Hematopoietic multipotent progenitor cell treated with erythropoietin and hydrocortisone succinate and interleukin-3 and kit ligand, for 8 days (in vitro differentiated cells): ENCODE measurements around the gene DAAM1.

Source experiments
- DNase-seq: peaks from one replicate; pipeline ENCODE4 v3.0.0-alpha.2; 2015

Gene DAAM1

GRCh38 chr14:59344016-59344415 is 155.5 kb downstream of the DAAM1 start:
- DNase-seq = no peak

GRCh38 chr14:59344691-59345455 is 156.4 kb downstream of the DAAM1 start:
- no peak for DNase-seq

GRCh38 chr14:59346329-59346728 is 157.9 kb downstream of the DAAM1 start:
- DNase-seq = no peak

DNA sequence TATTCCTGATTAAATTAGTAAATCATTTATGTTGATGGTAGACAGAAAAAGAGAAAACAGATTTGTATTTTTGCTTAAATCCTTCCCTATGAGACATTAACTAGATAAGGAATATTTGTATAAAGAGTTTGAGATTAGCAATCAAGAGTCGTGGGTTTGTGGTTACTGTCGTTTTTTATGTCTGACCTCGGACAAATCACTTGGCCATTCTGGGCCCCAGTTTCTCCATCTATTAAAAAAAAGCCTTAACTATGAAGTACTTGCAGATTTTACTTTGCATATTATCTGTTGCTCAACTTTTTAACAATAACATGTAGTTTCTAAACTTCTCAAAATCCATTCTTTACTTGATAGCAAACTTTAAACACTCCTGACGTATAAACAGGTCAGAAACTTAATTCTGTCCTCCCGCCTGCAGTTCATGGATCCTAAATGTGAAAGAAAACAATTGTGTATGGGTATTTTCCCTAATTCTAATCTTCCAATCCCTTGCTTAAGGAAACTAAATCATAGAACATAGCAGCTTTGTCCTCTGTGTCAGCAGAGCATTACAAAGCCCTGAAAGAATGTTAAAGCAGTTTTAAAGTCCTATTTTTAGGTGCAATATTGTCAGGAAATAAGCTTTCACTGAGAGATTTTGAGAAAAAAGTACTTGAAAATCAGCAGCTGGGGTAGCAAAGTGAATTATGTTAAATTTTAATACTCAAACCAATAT is 158.5 kb downstream of the DAAM1 start:
- no peak for DNase-seq

GRCh38 chr14:59347511-59347900 is 159.0 kb downstream of the DAAM1 start:
- DNase-seq = no peak

- DNase-seq = no peak
These were observed 159.4 kb downstream of the DAAM1 start for GRCh38 chr14:59347915-59348314.

DNA sequence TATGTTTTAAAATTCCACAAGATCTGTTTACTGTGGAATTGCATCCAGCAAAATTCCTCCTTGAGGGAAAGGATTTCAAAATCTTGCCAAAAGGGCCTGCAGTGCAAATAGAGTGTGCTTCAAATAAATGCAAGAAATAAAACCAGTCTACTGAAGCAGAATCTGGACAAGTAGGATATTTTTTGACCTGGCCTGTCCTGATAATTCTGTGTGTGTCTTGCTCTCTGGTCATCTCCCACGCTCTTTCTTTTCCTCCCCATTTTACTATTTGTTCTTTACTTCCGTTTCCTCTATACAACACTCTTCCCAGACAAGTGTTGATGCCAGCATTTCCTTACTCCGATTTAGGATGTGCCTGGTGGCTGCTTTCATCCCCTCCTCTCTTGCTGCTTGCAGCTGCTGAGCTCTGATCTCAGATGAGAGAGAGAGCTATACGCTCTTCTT is 160.8 kb downstream of the DAAM1 start:
- no peak for DNase-seq

DNA sequence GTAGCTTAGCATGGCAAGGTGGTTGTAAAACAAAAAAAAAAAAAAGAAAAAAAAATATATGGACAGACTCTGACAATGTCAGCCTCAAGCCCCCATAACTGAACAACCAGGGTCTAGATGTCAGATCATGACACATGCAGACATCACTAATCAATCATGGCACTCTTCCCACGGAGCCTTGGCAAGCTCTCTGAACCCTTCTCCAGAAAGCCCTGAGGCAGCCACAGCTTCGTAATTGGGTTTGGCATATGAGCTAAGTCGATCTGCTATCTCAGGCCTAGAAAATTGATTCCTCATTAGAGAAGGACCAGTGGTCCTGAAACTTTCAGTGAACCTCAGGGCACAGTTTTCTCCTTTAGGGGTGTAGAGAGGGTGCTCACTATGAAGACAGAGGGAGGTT is 164.5 kb downstream of the DAAM1 start:
- no peak for DNase-seq

- DNase-seq = no peak
These were observed 166.2 kb downstream of the DAAM1 start for GRCh38 chr14:59354666-59355065.

GRCh38 chr14:59355091-59355490 is 166.6 kb downstream of the DAAM1 start:
- no peak for DNase-seq

DNA sequence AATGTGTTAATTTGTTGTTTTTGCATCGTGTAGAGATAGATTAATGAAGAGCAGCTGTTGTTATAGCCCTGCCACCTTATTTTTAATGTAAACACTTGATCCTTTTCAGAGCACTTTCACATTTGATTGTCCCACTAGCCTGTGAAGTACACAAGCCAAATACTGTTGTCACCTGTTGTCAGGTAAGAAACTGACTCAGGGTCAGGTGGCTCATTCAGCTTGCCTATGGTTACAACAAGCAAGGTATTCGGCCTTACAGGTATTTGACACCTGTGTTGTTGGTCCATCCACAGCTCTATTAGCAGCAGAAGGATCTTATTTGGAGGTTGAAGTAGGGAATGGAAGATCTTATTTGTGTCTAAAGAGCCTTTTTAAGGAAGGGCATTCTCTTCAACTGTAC is 167.8 kb downstream of the DAAM1 start:
- no peak for DNase-seq

DNA sequence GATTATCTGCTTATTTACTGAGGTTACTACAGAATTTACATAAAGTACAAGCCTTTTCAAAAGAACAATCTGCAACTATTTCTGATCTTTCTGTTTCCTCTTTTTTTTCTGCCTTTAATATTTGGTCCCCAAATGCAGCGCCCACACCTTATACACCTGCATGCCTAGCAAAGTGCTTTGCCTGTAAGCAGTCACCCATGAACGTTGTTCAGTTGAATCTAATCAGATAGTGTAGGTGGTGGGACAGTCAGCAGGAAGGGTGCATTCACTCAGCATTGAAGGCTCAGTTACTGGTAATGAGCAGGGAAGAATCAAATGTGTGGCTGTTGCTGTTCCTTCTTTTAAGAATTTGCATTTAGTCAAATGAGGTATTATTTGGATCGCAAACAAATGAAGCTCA is 168.3 kb downstream of the DAAM1 start:
- DNase-seq = no peak

GRCh38 chr14:59358102-59358501 is 169.6 kb downstream of the DAAM1 start:
- DNase-seq = no peak

DNA sequence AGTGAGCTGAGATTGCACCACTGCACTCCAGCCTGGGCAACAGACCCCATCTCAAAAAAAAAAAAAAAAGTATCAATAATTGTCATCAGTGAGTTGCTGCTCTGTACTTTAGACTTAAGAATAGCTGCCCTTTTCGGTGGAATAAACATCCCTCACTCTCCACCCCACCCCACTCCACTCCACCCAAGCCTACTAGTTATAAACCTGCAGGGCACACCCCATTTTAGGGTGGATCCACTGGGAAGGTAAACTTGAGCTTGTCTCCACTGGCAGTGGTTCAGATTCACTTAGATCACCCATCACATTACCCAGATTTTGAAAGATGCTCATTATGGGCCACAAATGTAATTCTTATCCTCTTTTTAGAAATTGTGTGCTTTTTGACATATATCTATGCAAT is 170.3 kb downstream of the DAAM1 start:
- no peak for DNase-seq

- DNase-seq = peak; percentile 13
These were observed 171.1 kb downstream of the DAAM1 start for GRCh38 chr14:59359431-59360124.

- no peak for DNase-seq
These were observed 171.8 kb downstream of the DAAM1 start for GRCh38 chr14:59360233-59360632.

DNA sequence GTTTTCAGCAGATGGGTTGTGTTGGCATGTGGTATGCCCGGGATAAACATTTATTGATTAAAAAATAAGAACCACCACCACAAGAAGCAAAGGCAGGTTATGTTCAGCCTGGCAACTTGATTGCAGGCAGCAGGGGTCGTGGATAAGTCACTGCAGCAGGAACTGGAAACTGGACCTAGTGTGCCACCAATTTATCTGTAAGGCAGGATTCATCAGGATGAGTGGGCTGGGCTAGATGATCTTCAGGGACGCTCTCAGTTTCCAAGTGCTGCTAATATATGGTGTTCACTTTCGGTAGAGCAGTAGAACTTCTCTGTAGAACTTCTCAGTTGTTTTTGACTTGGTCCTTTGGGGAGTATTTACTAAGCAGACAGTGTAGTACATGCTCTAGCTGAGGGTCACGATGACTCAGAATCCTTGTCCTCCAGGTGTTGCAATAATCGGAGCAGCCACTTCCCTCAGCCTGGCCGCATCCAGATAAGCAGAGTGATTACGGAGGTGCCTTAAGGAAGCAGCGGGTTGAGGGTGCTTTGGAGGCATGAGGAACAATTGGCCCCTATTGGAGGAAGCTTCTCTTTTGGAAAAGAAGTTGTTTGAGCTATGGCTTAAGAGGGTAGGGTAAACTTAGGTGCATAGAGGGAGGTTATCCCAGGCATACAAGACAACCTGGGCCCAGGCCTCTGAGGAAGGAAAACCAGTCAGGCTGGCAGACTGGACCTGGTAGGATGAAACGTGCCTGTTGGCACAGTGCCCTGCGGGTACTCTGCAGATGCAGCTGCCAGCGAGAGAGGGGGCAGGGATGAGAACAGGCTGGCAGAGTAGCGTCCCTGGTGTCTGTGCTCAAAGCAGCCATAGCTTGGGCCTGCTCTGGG is 172.7 kb downstream of the DAAM1 start:
- peak; percentile 48 for DNase-seq

DNA sequence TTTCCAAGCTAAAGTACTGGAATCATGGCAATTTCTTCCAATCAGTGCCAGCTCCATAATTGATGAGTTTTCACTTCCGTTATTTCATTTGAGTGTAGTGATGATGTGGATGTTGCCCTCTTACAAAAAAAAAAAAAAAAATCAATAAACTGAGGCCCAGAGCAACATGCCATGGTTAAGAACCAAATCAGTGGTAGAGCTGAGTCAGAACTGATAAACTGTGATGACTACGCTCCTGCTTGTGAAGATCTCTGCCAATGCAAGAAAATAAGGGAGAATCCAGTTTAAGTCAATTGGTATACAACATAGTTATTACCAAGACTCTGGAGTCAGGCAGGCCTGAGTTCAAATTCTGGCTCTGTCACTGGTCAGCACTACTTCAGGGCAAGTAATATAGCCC is 174.0 kb downstream of the DAAM1 start:
- DNase-seq = no peak

GRCh38 chr14:59363531-59364226 is 175.2 kb downstream of the DAAM1 start:
- DNase-seq = no peak

DNA sequence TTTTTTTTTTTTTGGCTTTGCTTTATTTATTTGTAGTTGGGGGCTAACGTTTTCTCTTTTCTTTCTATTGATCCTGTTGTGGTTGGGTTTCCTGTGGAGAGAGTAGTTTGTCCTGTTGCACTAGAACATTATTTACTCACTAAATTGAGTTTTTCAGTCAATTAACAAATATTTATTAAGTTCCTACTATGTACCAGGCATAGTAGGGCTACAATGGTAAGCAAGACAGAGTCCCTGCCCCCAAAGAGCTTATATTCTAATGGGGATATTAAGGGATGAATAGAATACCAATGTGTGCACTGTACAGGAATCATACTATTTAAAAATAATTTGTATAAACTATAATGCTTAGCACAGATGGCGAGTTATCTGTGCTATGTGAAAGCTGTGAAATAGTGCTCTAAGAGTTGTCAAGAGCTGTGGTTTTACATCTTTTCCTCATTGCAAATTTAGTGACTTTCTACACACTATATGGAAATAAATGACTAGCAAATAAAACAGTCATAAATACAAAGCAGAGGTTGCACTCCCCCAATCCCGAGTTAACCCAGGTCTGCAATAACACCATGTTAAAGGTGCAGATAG is 181.8 kb downstream of the DAAM1 start:
- DNase-seq = no peak

GRCh38 chr14:59371771-59372170 is 183.3 kb downstream of the DAAM1 start:
- DNase-seq = peak; percentile 76

- peak; percentile 9 for DNase-seq
These were observed 185.6 kb downstream of the DAAM1 start for GRCh38 chr14:59374048-59374447.
